IMR-90 (cell line): ENCODE measurements around the gene HOXA5. TPM values are rescaled to one million over a fixed set of nuclear protein-coding genes. Genes with fewer than 3 reads are reported as not detected.

ENCODE experiments used
- MAZ ChIP-seq: IDR thresholded peaks from 2 replicates; pipeline ENCODE4 v1.6.1; 2012; ENCODE audit warnings: low read depth, mild to moderate bottlenecking, low read length, improper control_type of control experiment, moderate library complexity, borderline replicate concordance
- POLR2A ChIP-seq: IDR thresholded peaks from 2 replicates; pipeline ENCODE4 v1.6.1; 2012; ENCODE audit warnings: mild to moderate bottlenecking, low read depth, low read length
- USF2 ChIP-seq: fragments of 150-350 bp; IDR thresholded peaks from 2 replicates; pipeline ENCODE4 v1.6.1; 2017; ENCODE audit warnings: mild to moderate bottlenecking, antibody characterized with exemption, low read length, low read depth
- polyA plus RNA-seq, 3 experiments: library from polyadenylated mRNA; depleted of rRNA; stranded (reverse); fragments of >200 nt; gene quantifications; 2 replicates each; pipeline ENCODE4 v1.2.3, GENCODE V29; 2012; ENCODE audit warnings: low replicate concordance in 1 of 3
- total RNA-seq: library from RNA; depleted of rRNA; stranded (reverse); fragments of >200 nt; gene quantifications from 2 replicates; pipeline ENCODE4 v1.2.3, GENCODE V29; 2012

Gene HOXA5
- total and polyA plus RNA-seq, 2 of the 4 experiments (the other 2 are of a cell fraction): 19.9 to 29.4 TPM

- TF ChIP-seq MAZ (0 out of 2 replicates have a peak, but pooled peaks have one; percentile 45), POLR2A (peak; percentile 84), USF2 (no peak)
Observed at GRCh38 chr7:27115221-27116026, 28.1 kb downstream of the HOXA5 start (continued).
